ENCODE results near the gene DCUN1D5. TPM values are rescaled to one million over a fixed set of nuclear protein-coding genes. Genes with fewer than 3 reads are reported as not detected.

The DCUN1D5 gene
- total and polyA plus RNA-seq, 12 donors = 8.8 to 36.7 (median 21.9) TPM

DNA sequence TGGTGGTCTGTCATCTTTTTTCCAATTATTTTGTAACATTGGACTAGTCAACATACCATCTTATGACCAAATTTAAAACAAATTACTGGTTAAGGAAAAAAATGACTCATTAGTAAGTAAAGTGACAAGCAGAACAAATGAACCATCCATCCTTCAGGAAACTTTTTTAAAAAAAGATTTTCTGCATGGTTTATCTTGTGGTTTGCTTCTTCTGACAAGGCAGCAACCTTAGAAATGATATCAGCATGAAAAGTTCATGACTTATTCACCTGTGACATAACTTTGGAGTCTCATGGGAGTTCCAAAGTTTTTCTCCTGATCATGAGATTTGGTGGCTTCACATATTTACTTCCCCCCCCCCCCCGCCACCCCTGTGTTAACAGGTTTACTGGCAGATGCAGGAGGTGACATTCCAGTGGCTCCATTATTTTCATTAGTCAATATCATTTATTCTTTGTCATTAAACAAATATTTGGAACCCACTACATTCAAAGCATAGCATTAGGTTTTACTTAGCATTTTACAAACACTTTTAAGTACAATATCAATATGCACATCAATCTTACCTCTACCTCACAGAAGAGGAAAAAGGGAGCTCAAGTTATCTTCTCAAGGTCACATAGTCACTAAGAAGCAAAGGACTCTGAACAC lies 40.7 kb downstream of the DCUN1D5 start:
- Histone ChIP-seq H3K4me1 (peaks cover 0 to 3% (median 0%) of the 10 kb centered on the region in 9 donors), H3K4me3 (no peak overlapping the region), H3K27ac (no peak overlapping the region), H3K27me3 (peaks cover 0 to 3% (median 0%) of the 10 kb centered on the region in 7 donors), H3K36me3 (no peaks in the 10 kb centered on the region), H3K9me3 (no peaks in the 10 kb centered on the region)
- TF ChIP-seq, protein P1, sequence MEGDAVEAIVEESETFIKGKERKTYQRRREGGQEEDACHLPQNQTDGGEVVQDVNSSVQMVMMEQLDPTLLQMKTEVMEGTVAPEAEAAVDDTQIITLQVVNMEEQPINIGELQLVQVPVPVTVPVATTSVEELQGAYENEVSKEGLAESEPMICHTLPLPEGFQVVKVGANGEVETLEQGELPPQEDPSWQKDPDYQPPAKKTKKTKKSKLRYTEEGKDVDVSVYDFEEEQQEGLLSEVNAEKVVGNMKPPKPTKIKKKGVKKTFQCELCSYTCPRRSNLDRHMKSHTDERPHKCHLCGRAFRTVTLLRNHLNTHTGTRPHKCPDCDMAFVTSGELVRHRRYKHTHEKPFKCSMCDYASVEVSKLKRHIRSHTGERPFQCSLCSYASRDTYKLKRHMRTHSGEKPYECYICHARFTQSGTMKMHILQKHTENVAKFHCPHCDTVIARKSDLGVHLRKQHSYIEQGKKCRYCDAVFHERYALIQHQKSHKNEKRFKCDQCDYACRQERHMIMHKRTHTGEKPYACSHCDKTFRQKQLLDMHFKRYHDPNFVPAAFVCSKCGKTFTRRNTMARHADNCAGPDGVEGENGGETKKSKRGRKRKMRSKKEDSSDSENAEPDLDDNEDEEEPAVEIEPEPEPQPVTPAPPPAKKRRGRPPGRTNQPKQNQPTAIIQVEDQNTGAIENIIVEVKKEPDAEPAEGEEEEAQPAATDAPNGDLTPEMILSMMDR (IDR thresholded peaks at IDR 0.05) = no peak
- intact Hi-C loops (cut with DNase I) = no loop called here
- DNase-seq (no peak), ATAC-seq (no peak)
- WGBS, 2 donors = 71 to 89% methylated on average over 1 of the region's 1 CpG

- DNase-seq (no peak), ATAC-seq (no peak)
- H3K36me3 ChIP-seq = no peaks in the 10 kb centered on the region
- H3K4me1 ChIP-seq = peaks cover 0 to under 1% (median 0%) of the 10 kb centered on the region in 9 donors
- no peaks in the 10 kb centered on the region for H3K9me3 ChIP-seq
- intact Hi-C loops (cut with DNase I) = no loop called here
- H3K4me3 ChIP-seq = no peak overlapping the region
- TF ChIP-seq, protein P1 (IDR thresholded peaks at IDR 0.05) = no peak
- H3K27me3 ChIP-seq = peaks cover 0 to 4% (median 0%) of the 10 kb centered on the region in 7 donors
- no peak overlapping the region for H3K27ac ChIP-seq
Observed at GRCh38 chr11:103050351-103050750, 41.6 kb downstream of the DCUN1D5 start.

- Histone ChIP-seq H3K4me1 (no peaks in the 10 kb centered on the region), H3K27ac (no peak overlapping the region), H3K27me3 (peaks cover 0 to 5% (median 0%) of the 10 kb centered on the region in 7 donors), H3K9me3 (no peaks in the 10 kb centered on the region), H3K36me3 (no peaks in the 10 kb centered on the region), H3K4me3 (no peak overlapping the region)
- ATAC-seq (no peak), DNase-seq (no peak)
- TF ChIP-seq, protein P1 (IDR thresholded peaks at IDR 0.05) = no peak
- intact Hi-C loops (cut with DNase I) = no loop called here
Observed at GRCh38 chr11:103047837-103048236, 44.1 kb downstream of the DCUN1D5 start.

DNA sequence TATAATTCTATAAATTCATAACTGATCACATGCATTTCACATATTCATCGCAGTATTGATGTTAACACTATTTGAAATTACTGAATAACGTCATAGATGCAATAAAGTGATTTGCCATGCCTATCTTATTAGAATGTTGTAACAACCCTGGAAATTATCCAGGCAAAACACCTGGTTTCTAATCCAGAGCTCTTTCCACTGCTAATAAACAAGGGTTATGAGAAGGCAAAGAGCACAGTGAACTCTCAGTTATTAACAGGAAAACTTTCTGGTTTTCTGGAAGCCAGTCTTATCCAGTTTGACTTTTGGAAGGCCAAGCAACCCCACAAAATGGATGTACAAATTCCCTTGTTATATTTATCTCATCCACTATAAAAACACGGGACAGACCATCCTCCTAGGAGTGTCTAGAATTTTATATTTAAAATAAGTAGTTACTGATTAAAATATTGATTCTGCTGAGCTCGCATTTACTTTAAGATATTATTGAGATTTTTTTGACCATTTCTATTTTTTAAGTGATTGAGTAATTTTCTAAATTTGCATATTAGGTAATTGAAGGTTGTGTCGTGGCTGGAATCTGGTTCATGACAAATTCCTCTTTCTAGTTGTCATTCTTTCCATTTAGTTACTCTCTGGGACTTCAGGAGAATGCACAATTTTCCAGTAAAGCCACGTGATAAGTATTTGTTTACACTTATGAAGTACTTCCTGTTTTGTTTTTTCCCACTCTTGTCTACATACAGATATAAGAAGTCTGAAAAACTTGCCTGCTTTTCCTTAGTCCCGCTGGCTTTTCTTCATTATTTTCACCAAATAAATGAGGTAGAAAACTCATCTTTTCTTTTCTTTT lies 47.9 kb downstream of the DCUN1D5 start:
- H3K27ac ChIP-seq = no peak overlapping the region
- ATAC-seq (no peak), DNase-seq (no peak)
- no peaks in the 10 kb centered on the region for H3K4me1 ChIP-seq
- no peaks in the 10 kb centered on the region for H3K9me3 ChIP-seq
- H3K4me3 ChIP-seq = no peak overlapping the region
- TF ChIP-seq, protein P1 (IDR thresholded peaks at IDR 0.05) = no peak
- intact Hi-C loops (cut with DNase I) = no loop called here
- WGBS, 2 donors = 71 to 79% methylated on average over 7 of the region's 7 CpGs
- peaks cover 0 to 5% (median 0%) of the 10 kb centered on the region in 7 donors for H3K27me3 ChIP-seq
- H3K36me3 ChIP-seq = no peaks in the 10 kb centered on the region

Measured in heart right ventricle (tissue), 16 donors.